ENCODE measurements around the gene KLK3.
"Not testable (repeated sequence)": the region's sequence is repeated elsewhere in the genome, so short reads cannot be mapped to it uniquely, and the experiment has no call there.

The KLK3 gene

GRCh38 chr19:50893047-50893736, 38.5 kb downstream of the KLK3 start:
- H3K4me3 ChIP-seq (ENCODE audit: low read length) = no peak overlapping the region
- no peak for TF ChIP-seq ZNF274 (IDR thresholded peaks at IDR 0.05; ENCODE audit: low read depth, low read length)

- no peak for TF ChIP-seq ZNF274 (IDR thresholded peaks at IDR 0.05; ENCODE audit: low read depth, low read length)
- H3K4me3 ChIP-seq (ENCODE audit: low read length) = no peak overlapping the region
These were observed 40.0 kb downstream of the KLK3 start for GRCh38 chr19:50894478-50895356.

- H3K4me3 ChIP-seq (ENCODE audit: low read length) = not testable (repeated sequence)
These were observed 41.4 kb downstream of the KLK3 start for GRCh38 chr19:50896089-50896590.

- no peak for TF ChIP-seq ZNF274 (IDR thresholded peaks at IDR 0.05; ENCODE audit: low read depth, low read length)
- H3K4me3 ChIP-seq (ENCODE audit: low read length) = peak overlapping the region; percentile 30; the same call in 1 of the 2 replicates
These were observed 42.0 kb downstream of the KLK3 start for GRCh38 chr19:50896591-50897190.

GRCh38 chr19:50897191-50897607, 42.5 kb downstream of the KLK3 start:
- no peak for TF ChIP-seq ZNF274 (IDR thresholded peaks at IDR 0.05; ENCODE audit: low read depth, low read length)
- peak overlapping the region; percentile 30; the same call in 1 of the 2 replicates for H3K4me3 ChIP-seq (ENCODE audit: low read length)

- no peak for TF ChIP-seq ZNF274 (IDR thresholded peaks at IDR 0.05; ENCODE audit: low read depth, low read length)
- H3K4me3 ChIP-seq (ENCODE audit: low read length) = no peak overlapping the region; the same call in 1 of the 2 replicates
These were observed 42.9 kb downstream of the KLK3 start for GRCh38 chr19:50897612-50898011.

- TF ChIP-seq ZNF274 (IDR thresholded peaks at IDR 0.05; ENCODE audit: low read depth, low read length) = no peak
These were observed 43.3 kb downstream of the KLK3 start for GRCh38 chr19:50898018-50898417.

GRCh38 chr19:50899569-50899968, 44.9 kb downstream of the KLK3 start:
- no peak overlapping the region for H3K4me3 ChIP-seq (ENCODE audit: low read length)
- no peak for TF ChIP-seq ZNF274 (IDR thresholded peaks at IDR 0.05; ENCODE audit: low read depth, low read length)

More at GRCh38 chr19:50898018-50898417, 43.3 kb downstream of the KLK3 start:
- H3K4me3 ChIP-seq (ENCODE audit: low read length) = no peak overlapping the region

- TF ChIP-seq ZNF274 (IDR thresholded peaks at IDR 0.05; ENCODE audit: low read depth, low read length) = no peak
- no peak overlapping the region for H3K4me3 ChIP-seq (ENCODE audit: low read length)
These were observed 47.9 kb downstream of the KLK3 start for GRCh38 chr19:50902640-50903039.

GRCh38 chr19:50906217-50906616, 51.5 kb downstream of the KLK3 start:
- H3K4me3 ChIP-seq (ENCODE audit: low read length) = no peak overlapping the region
- TF ChIP-seq ZNF274 (IDR thresholded peaks at IDR 0.05; ENCODE audit: low read depth, low read length) = no peak

GRCh38 chr19:50908336-50908735, 53.6 kb downstream of the KLK3 start:
- no peak for TF ChIP-seq ZNF274 (IDR thresholded peaks at IDR 0.05; ENCODE audit: low read depth, low read length)
- H3K4me3 ChIP-seq (ENCODE audit: low read length) = no peak overlapping the region

- peak overlapping the region; percentile 17; the same call in 1 of the 2 replicates for H3K4me3 ChIP-seq (ENCODE audit: low read length)
- TF ChIP-seq ZNF274 (IDR thresholded peaks at IDR 0.05; ENCODE audit: low read depth, low read length) = no peak
These were observed 54.7 kb downstream of the KLK3 start for GRCh38 chr19:50909240-50910070.
